LHCN-M2 (cell line): Measurements from ENCODE around the gene POU4F3. TPM values are rescaled to one million over a fixed set of nuclear protein-coding genes. Genes with fewer than 3 reads are reported as not detected.

Experiments used
- total RNA-seq: library from RNA; depleted of rRNA; stranded (reverse); fragments of >200 nt; gene quantifications from 2 replicates; pipeline ENCODE4 v1.2.3, GENCODE V29; 2014; rRNA removed

POU4F3 gene
- total RNA-seq, 1 experiment from 2014 or later = 0.06 TPM

Other genes starting within 250 kb of the POU4F3 start
- gene PLAC8L1, start 233.3 kb upstream of the POU4F3 start, total RNA-seq = not detected in 2 replicates
- 76.7 and 90.0 TPM in 2 replicates for gene LARS1, start 156.2 kb upstream of the POU4F3 start, total RNA-seq
- 16.3 and 20.5 TPM in 2 replicates for gene RBM27, start 135.2 kb upstream of the POU4F3 start, total RNA-seq
- gene TCERG1, start 108.5 kb downstream of the POU4F3 start, total RNA-seq = 50.0 and 50.3 TPM in 2 replicates
- not detected in 2 replicates for gene GPR151, start 177.4 kb downstream of the POU4F3 start, total RNA-seq